GM12872 (cell line): Measurements from ENCODE around the gene RASA3.

ENCODE experiments used
- CTCF ChIP-seq: IDR thresholded peaks from 3 replicates; pipeline ENCODE4 v1.5.1; 2011; ENCODE audit warnings: low read depth, mild to moderate bottlenecking, low read length, moderate library complexity; ENCODE audit not compliant: insufficient read depth

The RASA3 gene

GRCh38 chr13:114027046-114027715, 105.2 kb downstream of the RASA3 start:
- no peak for TF ChIP-seq CTCF

- no peak for TF ChIP-seq CTCF
Observed at GRCh38 chr13:114026481-114026880, 105.9 kb downstream of the RASA3 start.

GRCh38 chr13:114025714-114026431, 106.5 kb downstream of the RASA3 start:
- TF ChIP-seq CTCF, result no peak

- TF ChIP-seq CTCF, result no peak
Observed at GRCh38 chr13:114025405-114025713, 107.1 kb downstream of the RASA3 start.

- TF ChIP-seq CTCF, result no peak
Observed at GRCh38 chr13:114024603-114025404, 107.6 kb downstream of the RASA3 start.

- no peak for TF ChIP-seq CTCF
Observed at GRCh38 chr13:114023716-114024602, 108.5 kb downstream of the RASA3 start.

GRCh38 chr13:114022876-114023275, 109.5 kb downstream of the RASA3 start:
- TF ChIP-seq CTCF, result no peak
